ENCODE data around the gene RAB10.
"Not testable (repeated sequence)": the region's sequence is repeated elsewhere in the genome, so short reads cannot be mapped to it uniquely, and the experiment has no call there.

- TF ChIP-seq EZH2 (IDR thresholded peaks at IDR 0.05; ENCODE audit: borderline replicate concordance, low read depth, low read length, severe bottlenecking); CTCF (IDR thresholded peaks at IDR 0.05; ENCODE audit: borderline replicate concordance, extremely low read depth, low read length, poor library complexity, severe bottlenecking): not testable (repeated sequence)
Observed at GRCh38 chr2:25999406-25999805, 34.5 kb upstream of the RAB10 start.

Data from DND-41 (cell line).